ENCODE measurements around the gene BRD7.

BRD7 gene

GRCh38 chr16:50315346-50315997, 53.3 kb downstream of the BRD7 start:
- Histone ChIP-seq H2AFZ (no peak overlapping the region), H3K36me3 (ENCODE audit: control insufficient read depth, insufficient read depth, low read length) (no peaks in the 10 kb centered on the region), H3K9me3 (ENCODE audit: control insufficient read depth, low read length) (no peaks in the 10 kb centered on the region), H3K79me2 (no peaks in the 10 kb centered on the region), H3K27ac (no peak overlapping the region), H3K4me3 (ENCODE audit: low read depth, low read length) (no peak overlapping the region), H3K9ac (no peak overlapping the region), H3K4me1 (no peaks in the 10 kb centered on the region), H3K27me3 (ENCODE audit: control insufficient read depth, insufficient read depth, low read length) (no peaks in the 10 kb centered on the region), H3K4me2 (ENCODE audit: low read length) (no peak overlapping the region)
- TF ChIP-seq, protein P1, sequence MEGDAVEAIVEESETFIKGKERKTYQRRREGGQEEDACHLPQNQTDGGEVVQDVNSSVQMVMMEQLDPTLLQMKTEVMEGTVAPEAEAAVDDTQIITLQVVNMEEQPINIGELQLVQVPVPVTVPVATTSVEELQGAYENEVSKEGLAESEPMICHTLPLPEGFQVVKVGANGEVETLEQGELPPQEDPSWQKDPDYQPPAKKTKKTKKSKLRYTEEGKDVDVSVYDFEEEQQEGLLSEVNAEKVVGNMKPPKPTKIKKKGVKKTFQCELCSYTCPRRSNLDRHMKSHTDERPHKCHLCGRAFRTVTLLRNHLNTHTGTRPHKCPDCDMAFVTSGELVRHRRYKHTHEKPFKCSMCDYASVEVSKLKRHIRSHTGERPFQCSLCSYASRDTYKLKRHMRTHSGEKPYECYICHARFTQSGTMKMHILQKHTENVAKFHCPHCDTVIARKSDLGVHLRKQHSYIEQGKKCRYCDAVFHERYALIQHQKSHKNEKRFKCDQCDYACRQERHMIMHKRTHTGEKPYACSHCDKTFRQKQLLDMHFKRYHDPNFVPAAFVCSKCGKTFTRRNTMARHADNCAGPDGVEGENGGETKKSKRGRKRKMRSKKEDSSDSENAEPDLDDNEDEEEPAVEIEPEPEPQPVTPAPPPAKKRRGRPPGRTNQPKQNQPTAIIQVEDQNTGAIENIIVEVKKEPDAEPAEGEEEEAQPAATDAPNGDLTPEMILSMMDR (IDR thresholded peaks at IDR 0.05): no peak

DNA sequence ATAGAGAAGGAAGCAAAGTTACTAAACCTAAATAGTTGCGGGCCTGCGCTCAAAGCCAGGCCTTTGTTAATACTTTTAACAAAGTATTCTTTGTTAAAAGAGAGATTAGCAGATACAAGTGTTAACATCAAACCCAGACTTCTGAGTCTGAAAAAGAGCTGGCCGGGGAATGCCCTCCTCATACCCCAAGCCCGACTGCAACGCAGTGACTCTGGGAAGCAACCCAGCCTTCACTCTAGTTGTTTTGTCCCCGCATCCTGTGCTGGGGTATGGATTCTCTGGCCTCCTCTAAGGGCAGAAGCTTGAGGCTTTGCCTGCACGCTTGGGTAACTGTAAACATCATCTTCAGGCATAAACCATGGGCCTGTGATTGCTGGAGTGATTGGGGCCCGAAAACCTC, 54.1 kb downstream of the BRD7 start:
- Histone ChIP-seq H3K27me3 (ENCODE audit: control insufficient read depth, insufficient read depth, low read length) (no peaks in the 10 kb centered on the region), H3K36me3 (ENCODE audit: control insufficient read depth, insufficient read depth, low read length) (no peaks in the 10 kb centered on the region), H3K79me2 (no peaks in the 10 kb centered on the region), H3K4me3 (ENCODE audit: low read depth, low read length) (no peak overlapping the region), H3K4me1 (no peaks in the 10 kb centered on the region), H3K4me2 (ENCODE audit: low read length) (no peak overlapping the region), H3K9ac (no peak overlapping the region), H3K27ac (no peak overlapping the region), H2AFZ (no peak overlapping the region), H3K9me3 (ENCODE audit: control insufficient read depth, low read length) (no peaks in the 10 kb centered on the region)
- TF ChIP-seq, protein P1 (IDR thresholded peaks at IDR 0.05): no peak

DNA sequence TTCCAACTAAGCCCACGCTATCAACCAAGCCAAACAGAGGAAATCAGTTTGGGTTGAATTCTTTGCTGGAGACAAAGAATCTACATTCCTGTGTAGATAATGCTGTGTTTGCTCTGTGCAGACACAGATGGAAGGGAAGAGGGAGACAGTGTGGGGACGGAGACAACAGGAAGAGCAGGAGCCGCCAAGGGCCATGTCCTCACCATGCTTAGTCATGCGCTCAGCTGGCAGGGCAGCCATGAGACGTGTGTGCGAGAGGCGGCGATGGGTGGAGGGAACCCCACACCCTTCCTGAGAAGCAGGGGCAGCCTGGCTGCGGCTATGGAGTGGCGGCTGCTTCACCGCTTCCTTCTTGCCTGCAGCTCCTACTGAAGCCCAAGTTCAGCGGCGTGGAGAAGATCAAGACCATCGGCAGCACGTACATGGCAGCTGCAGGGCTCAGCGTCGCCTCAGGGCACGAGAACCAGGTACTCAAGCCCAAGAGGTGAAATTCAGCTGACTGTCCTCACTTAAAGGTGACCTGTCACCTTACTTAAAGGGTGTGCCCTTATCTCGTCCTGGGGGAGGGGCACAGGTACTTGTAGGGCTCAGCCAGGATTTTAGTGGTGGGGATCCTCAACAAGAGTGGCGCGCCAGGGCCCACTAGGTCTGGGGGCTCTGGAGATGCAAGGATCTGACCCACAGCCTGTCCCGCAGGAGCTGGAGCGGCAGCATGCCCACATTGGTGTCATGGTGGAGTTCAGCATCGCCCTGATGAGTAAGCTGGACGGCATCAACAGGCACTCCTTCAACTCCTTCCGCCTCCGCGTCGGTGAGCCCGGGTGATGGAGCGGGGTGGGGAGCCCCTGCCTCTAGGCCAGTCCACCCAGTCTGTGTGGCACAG, 55.0 kb downstream of the BRD7 start:
- no peak overlapping the region for H3K9ac ChIP-seq
- no peak overlapping the region for H3K4me2 ChIP-seq (ENCODE audit: low read length)
- no peaks in the 10 kb centered on the region for H3K9me3 ChIP-seq (ENCODE audit: control insufficient read depth, low read length)
- H3K27me3 ChIP-seq (ENCODE audit: control insufficient read depth, insufficient read depth, low read length): no peaks in the 10 kb centered on the region
- no peaks in the 10 kb centered on the region for H3K4me1 ChIP-seq
- no peak overlapping the region for H3K4me3 ChIP-seq (ENCODE audit: low read depth, low read length)
- H3K36me3 ChIP-seq (ENCODE audit: control insufficient read depth, insufficient read depth, low read length): no peaks in the 10 kb centered on the region
- TF ChIP-seq, protein P1 (IDR thresholded peaks at IDR 0.05): no peak
- no peak overlapping the region for H2AFZ ChIP-seq
- H3K79me2 ChIP-seq: no peaks in the 10 kb centered on the region
- no peak overlapping the region for H3K27ac ChIP-seq

GRCh38 chr16:50311891-50312501, 56.8 kb downstream of the BRD7 start:
- Histone ChIP-seq H3K27ac (no peak overlapping the region), H3K4me2 (ENCODE audit: low read length) (no peak overlapping the region), H3K36me3 (ENCODE audit: control insufficient read depth, insufficient read depth, low read length) (no peaks in the 10 kb centered on the region), H3K79me2 (no peaks in the 10 kb centered on the region), H3K4me3 (ENCODE audit: low read depth, low read length) (no peak overlapping the region), H3K9ac (no peak overlapping the region), H3K9me3 (ENCODE audit: control insufficient read depth, low read length) (no peaks in the 10 kb centered on the region), H2AFZ (no peak overlapping the region), H3K27me3 (ENCODE audit: control insufficient read depth, insufficient read depth, low read length) (no peaks in the 10 kb centered on the region), H3K4me1 (no peaks in the 10 kb centered on the region)
- TF ChIP-seq, protein P1 (IDR thresholded peaks at IDR 0.05): no peak
